Central memory CD4-positive, alpha-beta T cell (primary cell): ENCODE results near the gene TCTN1.

Source experiments
- DNase-seq: peaks from one replicate; pipeline ENCODE4 v3.0.0; 2022

The TCTN1 gene

GRCh38 chr12:110684312-110684836, 70.4 kb downstream of the TCTN1 start:
- no peak for DNase-seq

GRCh38 chr12:110686294-110686903, 72.5 kb downstream of the TCTN1 start:
- no peak for DNase-seq

GRCh38 chr12:110687396-110688169, 73.7 kb downstream of the TCTN1 start:
- no peak for DNase-seq

- DNase-seq, result no peak
Measured at GRCh38 chr12:110688446-110689280, 74.7 kb downstream of the TCTN1 start, which contains the start of gene HVCN1. Gene HVCN1 (minus strand): TSS chr12:110689115. CDS start chr12:110683245, 5,870 bp downstream.

- peak; percentile 40 for DNase-seq
Measured at GRCh38 chr12:110689281-110690126, 75.6 kb downstream of the TCTN1 start.

GRCh38 chr12:110690127-110690430, 76.2 kb downstream of the TCTN1 start:
- DNase-seq, result no peak

- no peak for DNase-seq
Measured at GRCh38 chr12:110693731-110694130, 79.8 kb downstream of the TCTN1 start.

- DNase-seq, result no peak
Measured at GRCh38 chr12:110694330-110694901, 80.5 kb downstream of the TCTN1 start.

GRCh38 chr12:110696283-110696682, 82.4 kb downstream of the TCTN1 start:
- DNase-seq, result no peak

GRCh38 chr12:110697236-110697635, 83.3 kb downstream of the TCTN1 start:
- no peak for DNase-seq

- DNase-seq, result peak; percentile 73
Measured at GRCh38 chr12:110698171-110698902, 84.4 kb downstream of the TCTN1 start.
